ENCODE results near the gene DTD1.

- TF ChIP-seq CTCF (IDR thresholded peaks at IDR 0.05) (no peak), POLR2A (IDR thresholded peaks at IDR 0.05) (no peak)
Observed at GRCh38 chr20:18754653-18755045, 166.8 kb downstream of the DTD1 start.

All from esophagus squamous epithelium (tissue), 4 donors.